Ovary (tissue), 9 donors: ENCODE measurements around the gene SNAP29. TPM values are rescaled to one million over a fixed set of nuclear protein-coding genes. Genes with fewer than 3 reads are reported as not detected.

Experiments used
- DNase-seq, 5 donors: peaks; one replicate each; pipeline ENCODE4 v3.0.0-alpha.2; 2019 to 2020
- H3K27ac ChIP-seq, 2 donors: fragments of 200-600 bp; one replicate each; pipeline versions ENCODE4 v1.5.1 to v1.8.0; 2019 to 2022
- H3K27me3 ChIP-seq: fragments of 200-600 bp; one replicate; pipeline ENCODE4 v1.8.0; 2022
- H3K36me3 ChIP-seq: fragments of 200-600 bp; sonication (generic); one replicate; pipeline ENCODE4 v1.5.1; 2019
- H3K4me1 ChIP-seq: one replicate; pipeline ENCODE4 v1.8.1; 2013; ENCODE audit warnings: mild to moderate bottlenecking, moderate library complexity; ENCODE audit not compliant: insufficient read depth
- H3K4me3 ChIP-seq: fragments of 200-600 bp; sonication (generic); one replicate; pipeline ENCODE4 v1.5.1; 2017
- H3K9me3 ChIP-seq, 2 donors: fragments of 200-600 bp in 1 of 2; sonication (generic) in 1 of 2; one replicate each; pipeline versions ENCODE4 v1.5.1 to v1.8.1; 2013 to 2019; ENCODE audit warnings: mild to moderate bottlenecking in 1 of 2, moderate library complexity in 1 of 2
- CTCF ChIP-seq, 3 donors: fragments of 450-650 bp in 2 of 3; fragments of 200-600 bp in 1 of 3; IDR thresholded peaks; one replicate each; pipeline versions ENCODE4 v1.5.1 to v1.8.0; 2016 to 2022; ENCODE audit warnings: antibody characterized with exemption in 3 of 3, mild to moderate bottlenecking in 1 of 3
- EP300 ChIP-seq: sonication (generic); formaldehyde crosslinking; IDR thresholded peaks from one replicate; pipeline ENCODE4 v1.6.1; 2017; ENCODE audit warnings: antibody characterized with exemption
- POLR2A ChIP-seq: fragments of 450-650 bp; IDR thresholded peaks from one replicate; pipeline ENCODE4 v1.6.1; 2017; ENCODE audit warnings: antibody characterized with exemption, mild to moderate bottlenecking, moderate library complexity
- WGBS, 3 donors: extraction: QIAGEN DNeasy Blood & Tissue Kit in 1 of 3; methylation state at CpG; one replicate each; pipeline versions ENCODE4 v1.1.5 to v1.1.7; 2013 to 2017; 5-methylcytosine and 5-hydroxymethylcytosine counted together
- intact Hi-C, 4 donors: fragments of 100-400 bp; cut with DNase I; formaldehyde crosslinking; loops; one replicate each; pipeline versions ENCODE4 v1.11.0 to v1.15.1; 2022 to 2023
- polyA plus RNA-seq, 2 donors: library from polyadenylated mRNA; stranded (reverse); fragments of 200-250 nt in 1 of 2; fragments of 350-450 nt in 1 of 2; fragmentation: Illumina TruSeq in 1 of 2; extraction: RNeasy Lipid Tissue Mini Kit (QIAGEN cat#74804) in 1 of 2; gene quantifications; one replicate each; pipeline ENCODE4 v1.2.3, GENCODE V29; 2013 to 2014
- total RNA-seq, 7 donors: library from RNA; depleted of rRNA in 2 of 7; stranded (reverse); fragments of >200 nt in 2 of 7; fragmentation: NEBNext Ultra II Directional in 3 of 7; extraction: Animal tissue kit (Norgen Biotek cat#: 25700) in 3 of 7; gene quantifications; one replicate each; pipeline versions ENCODE4 v1.1.0 to v1.2.4, GENCODE V29; 2016 to 2023
- donor health status: DM: no; HTN: no; CAD: no; lungs with moderate emphysema.
- donor health status: DM: no; HTN: no; CAD: no.
- donor health status: Bipolar disorder and iron deficiency.
- donor health status: DM: yes; HTN: yes; CAD: no.
- donor health status: DM: no; HTN: no; CAD: no.
- donor health status: DM: yes; HTN: yes; CAD: no.

SNAP29 gene
- total and polyA plus RNA-seq, 9 donors: 12.0 to 58.6 (median 22.9) TPM

GRCh38 chr22:20863366-20863765 lies 4.6 kb downstream of the SNAP29 start:
- WGBS, 3 donors: 74 to 86% (median 79%) methylated on average over 4 of the region's 4 CpGs
- Histone ChIP-seq H3K27ac (no peak overlapping the region), H3K27me3 (no peaks in the 10 kb centered on the region), H3K4me1 (peaks cover 18% of the 10 kb centered on the region), H3K36me3 (no peaks in the 10 kb centered on the region), H3K9me3 (no peaks in the 10 kb centered on the region), H3K4me3 (no peak overlapping the region)
- TF ChIP-seq POLR2A: no peak
- TF ChIP-seq EP300: no peak
- no peak for TF ChIP-seq CTCF (IDR thresholded peaks at IDR 0.05)
- intact Hi-C loops: loop anchor here in 1 of 4 donors (5.0 to 10.0 kb wide), 2 partner anchors 54 to 151 kb away; partner anchors contain the start of genes CRKL and P2RX6
- no peak for DNase-seq

- H3K27me3 ChIP-seq: no peaks in the 10 kb centered on the region
- H3K27ac ChIP-seq: no peak overlapping the region
- no peak overlapping the region for H3K4me3 ChIP-seq
- TF ChIP-seq POLR2A (no peak), CTCF (IDR thresholded peaks at IDR 0.05) (no peak), EP300 (no peak)
- DNase-seq: no peak
- H3K4me1 ChIP-seq: peaks cover 18% of the 10 kb centered on the region
- H3K36me3 ChIP-seq: no peaks in the 10 kb centered on the region
- intact Hi-C loops: loop anchor here in 1 of 4 donors (5.0 to 10.0 kb wide), 2 partner anchors 53 to 150 kb away; partner anchors contain the start of genes CRKL and P2RX6
- WGBS, 3 donors: 88 to 91% (median 89%) methylated on average over 12 of the region's 12 CpGs
- H3K9me3 ChIP-seq: no peaks in the 10 kb centered on the region
Observed at GRCh38 chr22:20864186-20864908, 5.5 kb downstream of the SNAP29 start.

GRCh38 chr22:20865331-20865730 lies 6.5 kb downstream of the SNAP29 start:
- intact Hi-C loops: loop anchor here in 1 of 4 donors (10.0 kb wide), 1 partner anchor 149 kb away; the partner anchor contains the start of gene P2RX6
- Histone ChIP-seq H3K36me3 (no peaks in the 10 kb centered on the region), H3K4me3 (no peak overlapping the region), H3K4me1 (peaks cover 15% of the 10 kb centered on the region), H3K27ac (no peak overlapping the region), H3K27me3 (no peaks in the 10 kb centered on the region), H3K9me3 (no peaks in the 10 kb centered on the region)
- no peak for DNase-seq
- 91 to 93% (median 93%) methylated on average over 3 of the region's 3 CpGs for WGBS, 3 donors
- no peak for TF ChIP-seq POLR2A
- no peak for TF ChIP-seq EP300
- TF ChIP-seq CTCF (IDR thresholded peaks at IDR 0.05): no peak

- TF ChIP-seq POLR2A: no peak
- no peak for TF ChIP-seq CTCF (IDR thresholded peaks at IDR 0.05)
- no peak for TF ChIP-seq EP300
- Histone ChIP-seq H3K9me3 (no peaks in the 10 kb centered on the region), H3K4me3 (no peak overlapping the region), H3K36me3 (no peaks in the 10 kb centered on the region), H3K4me1 (peaks cover 15% of the 10 kb centered on the region), H3K27me3 (no peaks in the 10 kb centered on the region), H3K27ac (no peak overlapping the region)
- intact Hi-C loops: loop anchor here in 1 of 4 donors (10.0 kb wide), 1 partner anchor 149 kb away; the partner anchor contains the start of gene P2RX6
- 81 to 86% (median 83%) methylated on average over 8 of the region's 8 CpGs for WGBS, 3 donors
- no peak for DNase-seq
Observed at GRCh38 chr22:20865875-20866445, 7.2 kb downstream of the SNAP29 start.
